ENCODE data around the gene ZNF648.

Gene ZNF648

GRCh38 chr1:182086136-182086535 lies 24.6 kb upstream of the ZNF648 start:
- Mint-ChIP-seq H3K36me3 (no peaks in the 10 kb centered on the region), H3K27ac (peak overlapping the region; percentile 20), H3K4me1 (peaks cover 25% of the 10 kb centered on the region), H3K9me3 (no peaks in the 10 kb centered on the region), H3K4me3 (no peak overlapping the region)
- DNase-seq (ENCODE audit: low spot score in 2 of 2), result no peak
- ATAC-seq, result no peak

- Mint-ChIP-seq H3K4me3 (no peak overlapping the region), H3K36me3 (no peaks in the 10 kb centered on the region), H3K9me3 (no peaks in the 10 kb centered on the region), H3K27ac (no peak overlapping the region), H3K4me1 (peaks cover 25% of the 10 kb centered on the region)
- no peak for ATAC-seq
- no peak for DNase-seq (ENCODE audit: low spot score in 2 of 2)
Observed at GRCh38 chr1:182085726-182086125, 24.2 kb upstream of the ZNF648 start.

GRCh38 chr1:182084487-182085316 lies 23.2 kb upstream of the ZNF648 start:
- H3K4me3 Mint-ChIP-seq, result no peak overlapping the region
- no peaks in the 10 kb centered on the region for H3K36me3 Mint-ChIP-seq
- peaks cover 25% of the 10 kb centered on the region for H3K4me1 Mint-ChIP-seq
- no peak overlapping the region for H3K27ac Mint-ChIP-seq
- H3K9me3 Mint-ChIP-seq, result no peaks in the 10 kb centered on the region
- DNase-seq (ENCODE audit: low spot score in 2 of 2), result peak; percentile 75 to 92
- peak; percentile 87 for ATAC-seq

DNA sequence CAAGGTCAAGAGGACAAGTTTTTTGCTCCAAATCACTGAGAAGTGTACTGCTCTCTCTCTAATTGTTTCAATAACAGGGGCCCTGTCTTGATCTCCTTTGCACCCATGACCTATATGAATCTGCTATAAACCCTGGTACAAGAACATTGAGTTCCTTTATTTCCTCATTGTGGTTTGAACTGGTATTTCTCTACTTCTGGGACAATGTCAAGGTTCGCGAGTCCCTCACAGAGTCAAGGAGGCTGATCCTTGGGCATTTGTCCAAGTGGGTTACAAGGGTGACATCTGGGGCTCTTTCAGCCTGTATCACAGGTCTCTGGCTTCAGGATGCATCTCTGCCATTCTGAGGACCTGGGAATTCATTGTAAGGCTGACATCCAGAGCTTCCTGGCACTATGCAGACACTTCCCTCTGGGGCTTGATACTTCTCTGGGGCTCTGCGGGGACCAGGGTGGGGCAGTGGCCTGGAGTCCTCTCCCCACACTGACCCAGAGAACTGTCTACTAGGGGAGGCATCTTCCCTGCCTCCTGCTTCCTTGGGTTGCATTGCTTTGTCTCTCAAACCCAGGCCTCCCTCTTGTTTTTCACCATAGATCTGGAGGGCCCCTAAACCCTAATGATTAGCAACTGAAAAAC lies 22.5 kb upstream of the ZNF648 start:
- H3K27ac Mint-ChIP-seq, result no peak overlapping the region
- H3K36me3 Mint-ChIP-seq, result no peaks in the 10 kb centered on the region
- peaks cover 25% of the 10 kb centered on the region for H3K4me1 Mint-ChIP-seq
- ATAC-seq, result no peak
- no peaks in the 10 kb centered on the region for H3K9me3 Mint-ChIP-seq
- DNase-seq (ENCODE audit: low spot score in 2 of 2), result no peak
- no peak overlapping the region for H3K4me3 Mint-ChIP-seq

GRCh38 chr1:182080955-182081582 lies 19.6 kb upstream of the ZNF648 start:
- ATAC-seq, result no peak

GRCh38 chr1:182080040-182080439 lies 18.5 kb upstream of the ZNF648 start:
- DNase-seq (ENCODE audit: low spot score in 2 of 2) (no peak), ATAC-seq (no peak)
- Mint-ChIP-seq H3K9me3 (no peaks in the 10 kb centered on the region), H3K4me1 (peaks cover 6% of the 10 kb centered on the region), H3K4me3 (no peak overlapping the region), H3K27ac (no peak overlapping the region), H3K36me3 (no peaks in the 10 kb centered on the region)

More at GRCh38 chr1:182080955-182081582, 19.6 kb upstream of the ZNF648 start:
- Mint-ChIP-seq H3K9me3 (no peaks in the 10 kb centered on the region), H3K27ac (no peak overlapping the region), H3K36me3 (no peaks in the 10 kb centered on the region), H3K4me1 (peaks cover 8% of the 10 kb centered on the region), H3K4me3 (no peak overlapping the region)
- DNase-seq (ENCODE audit: low spot score in 2 of 2), result no peak

- Mint-ChIP-seq H3K4me3 (no peak overlapping the region), H3K36me3 (no peaks in the 10 kb centered on the region), H3K4me1 (no peaks in the 10 kb centered on the region), H3K9me3 (no peaks in the 10 kb centered on the region), H3K27ac (no peak overlapping the region)
- DNase-seq (ENCODE audit: low spot score in 2 of 2), result no peak
- ATAC-seq, result no peak
Observed at GRCh38 chr1:182071924-182072323, 10.4 kb upstream of the ZNF648 start.

GRCh38 chr1:182069028-182069466 lies 7.5 kb upstream of the ZNF648 start:
- Mint-ChIP-seq H3K9me3 (no peaks in the 10 kb centered on the region), H3K27ac (no peak overlapping the region), H3K4me3 (no peak overlapping the region), H3K36me3 (no peaks in the 10 kb centered on the region), H3K4me1 (no peaks in the 10 kb centered on the region)
- ATAC-seq, result peak; percentile 66
- DNase-seq (ENCODE audit: low spot score in 2 of 2), result peak in 1 of 2 donors; percentile 29

DNA sequence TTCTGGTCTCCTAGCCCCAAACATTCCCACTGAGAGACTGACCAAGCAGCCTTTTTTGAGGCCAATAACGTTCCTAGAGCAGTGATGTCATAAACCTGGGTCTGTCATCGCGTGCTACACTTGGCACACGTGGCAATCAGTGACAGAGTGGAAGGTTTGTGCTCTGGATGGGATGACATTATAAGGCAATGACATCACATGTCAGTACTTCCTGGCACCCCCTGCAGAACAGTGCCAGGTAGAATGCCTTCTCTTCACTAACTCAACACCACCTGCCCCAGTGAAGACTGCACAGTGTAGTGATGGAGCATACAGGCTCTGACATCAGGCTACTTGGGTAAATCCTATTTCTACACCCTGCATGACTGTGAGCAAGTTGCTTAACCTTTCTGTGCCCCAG lies 5.4 kb upstream of the ZNF648 start:
- Mint-ChIP-seq H3K4me3 (no peak overlapping the region), H3K9me3 (no peaks in the 10 kb centered on the region), H3K4me1 (no peaks in the 10 kb centered on the region), H3K27ac (no peak overlapping the region), H3K36me3 (no peaks in the 10 kb centered on the region)
- no peak for DNase-seq (ENCODE audit: low spot score in 2 of 2)
- no peak for ATAC-seq

DNA sequence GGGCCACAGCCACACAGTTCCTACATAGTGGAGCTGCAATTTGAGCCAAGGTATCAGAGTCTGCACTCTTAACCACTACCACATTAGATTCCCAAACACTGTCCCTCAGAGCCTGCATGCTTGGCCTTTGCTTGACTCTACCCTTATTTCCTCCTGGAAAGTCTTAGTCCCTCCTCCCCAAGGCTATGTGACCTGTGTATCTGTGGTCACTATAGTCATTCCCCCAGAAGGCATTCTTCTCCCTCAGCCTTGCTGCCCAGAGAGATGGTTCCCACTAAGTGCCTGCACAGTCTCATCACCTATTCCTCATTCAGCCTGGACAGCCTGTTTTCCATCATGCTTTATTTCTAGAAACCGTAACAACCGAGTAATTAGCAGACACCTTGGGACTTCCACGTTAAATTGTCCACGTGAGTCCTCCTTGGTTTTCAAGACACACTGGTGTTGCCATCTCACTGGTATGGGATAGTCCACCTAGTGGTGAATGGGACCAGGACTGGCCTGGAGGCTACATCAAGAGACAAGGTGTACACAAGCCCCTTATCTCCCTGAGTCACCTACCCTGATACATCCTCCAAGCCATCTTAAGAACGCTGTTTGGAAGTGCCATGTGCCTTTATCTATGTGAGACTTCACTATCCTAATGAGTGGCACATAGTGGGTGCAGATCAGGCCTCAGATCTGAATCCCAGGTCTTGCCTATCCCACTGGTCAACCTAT lies 3.8 kb upstream of the ZNF648 start:
- no peaks in the 10 kb centered on the region for H3K36me3 Mint-ChIP-seq
- DNase-seq (ENCODE audit: low spot score in 2 of 2) (no peak), ATAC-seq (no peak)
- H3K4me3 Mint-ChIP-seq, result no peak overlapping the region
- no peaks in the 10 kb centered on the region for H3K9me3 Mint-ChIP-seq
- no peak overlapping the region for H3K27ac Mint-ChIP-seq
- H3K4me1 Mint-ChIP-seq, result no peaks in the 10 kb centered on the region

DNA sequence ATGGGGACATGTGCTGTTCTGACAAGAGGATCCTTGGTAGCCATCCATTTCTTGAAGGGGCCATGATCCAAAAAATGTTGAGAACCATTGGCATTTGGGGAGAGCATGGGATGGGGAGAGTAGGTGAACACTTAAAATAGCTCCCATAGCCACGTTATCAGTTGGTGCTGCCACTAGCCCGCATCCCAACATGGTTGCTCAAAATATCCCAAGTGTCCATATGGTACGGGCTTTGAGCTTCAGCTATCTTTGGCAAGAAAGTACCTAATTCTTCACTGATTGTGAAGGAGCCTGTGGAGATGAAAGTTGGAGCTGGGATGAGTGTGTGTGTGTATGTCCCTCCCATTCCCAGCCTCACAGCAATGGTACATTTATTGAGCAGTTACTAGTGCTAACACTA lies 3.1 kb upstream of the ZNF648 start:
- DNase-seq (ENCODE audit: low spot score in 2 of 2) (no peak), ATAC-seq (no peak)
- no peak overlapping the region for H3K27ac Mint-ChIP-seq
- no peaks in the 10 kb centered on the region for H3K36me3 Mint-ChIP-seq
- H3K4me1 Mint-ChIP-seq, result no peaks in the 10 kb centered on the region
- no peaks in the 10 kb centered on the region for H3K9me3 Mint-ChIP-seq
- no peak overlapping the region for H3K4me3 Mint-ChIP-seq

DNA sequence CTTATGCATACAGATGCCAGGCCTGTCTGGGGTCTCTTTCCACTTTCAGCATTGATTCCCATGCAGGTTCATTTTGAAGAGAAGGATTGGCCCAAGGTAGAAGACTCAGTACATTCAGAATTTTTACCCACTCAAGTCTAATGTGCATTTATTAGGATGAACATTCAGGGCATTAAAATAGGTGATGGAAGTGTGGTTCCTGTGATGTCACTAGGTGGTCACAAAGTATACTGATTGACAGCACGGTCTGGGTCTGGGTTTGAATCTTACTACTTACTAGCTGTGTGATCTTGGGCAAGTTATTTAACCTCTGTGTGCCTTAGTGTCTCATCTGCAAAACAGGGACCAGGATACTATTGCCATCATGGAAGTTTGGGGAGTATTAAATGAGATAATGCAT lies 711 bp upstream of the ZNF648 start:
- Mint-ChIP-seq H3K36me3 (no peaks in the 10 kb centered on the region), H3K4me1 (no peaks in the 10 kb centered on the region), H3K9me3 (no peaks in the 10 kb centered on the region), H3K4me3 (no peak overlapping the region), H3K27ac (no peak overlapping the region)
- ATAC-seq, result no peak
- DNase-seq (ENCODE audit: low spot score in 2 of 2), result no peak

GRCh38 chr1:182060877-182061276 lies 635 bp downstream of the ZNF648 start:
- H3K36me3 Mint-ChIP-seq, result no peaks in the 10 kb centered on the region
- H3K4me3 Mint-ChIP-seq, result no peak overlapping the region
- DNase-seq (ENCODE audit: low spot score in 2 of 2) (no peak), ATAC-seq (no peak)
- no peaks in the 10 kb centered on the region for H3K4me1 Mint-ChIP-seq
- H3K27ac Mint-ChIP-seq, result no peak overlapping the region
- H3K9me3 Mint-ChIP-seq, result no peaks in the 10 kb centered on the region

GRCh38 chr1:182059936-182060335 lies 1.6 kb downstream of the ZNF648 start:
- DNase-seq (ENCODE audit: low spot score in 2 of 2) (no peak), ATAC-seq (no peak)
- no peak overlapping the region for H3K27ac Mint-ChIP-seq
- H3K9me3 Mint-ChIP-seq, result no peaks in the 10 kb centered on the region
- H3K36me3 Mint-ChIP-seq, result no peaks in the 10 kb centered on the region
- H3K4me3 Mint-ChIP-seq, result no peak overlapping the region
- H3K4me1 Mint-ChIP-seq, result no peaks in the 10 kb centered on the region

DNA sequence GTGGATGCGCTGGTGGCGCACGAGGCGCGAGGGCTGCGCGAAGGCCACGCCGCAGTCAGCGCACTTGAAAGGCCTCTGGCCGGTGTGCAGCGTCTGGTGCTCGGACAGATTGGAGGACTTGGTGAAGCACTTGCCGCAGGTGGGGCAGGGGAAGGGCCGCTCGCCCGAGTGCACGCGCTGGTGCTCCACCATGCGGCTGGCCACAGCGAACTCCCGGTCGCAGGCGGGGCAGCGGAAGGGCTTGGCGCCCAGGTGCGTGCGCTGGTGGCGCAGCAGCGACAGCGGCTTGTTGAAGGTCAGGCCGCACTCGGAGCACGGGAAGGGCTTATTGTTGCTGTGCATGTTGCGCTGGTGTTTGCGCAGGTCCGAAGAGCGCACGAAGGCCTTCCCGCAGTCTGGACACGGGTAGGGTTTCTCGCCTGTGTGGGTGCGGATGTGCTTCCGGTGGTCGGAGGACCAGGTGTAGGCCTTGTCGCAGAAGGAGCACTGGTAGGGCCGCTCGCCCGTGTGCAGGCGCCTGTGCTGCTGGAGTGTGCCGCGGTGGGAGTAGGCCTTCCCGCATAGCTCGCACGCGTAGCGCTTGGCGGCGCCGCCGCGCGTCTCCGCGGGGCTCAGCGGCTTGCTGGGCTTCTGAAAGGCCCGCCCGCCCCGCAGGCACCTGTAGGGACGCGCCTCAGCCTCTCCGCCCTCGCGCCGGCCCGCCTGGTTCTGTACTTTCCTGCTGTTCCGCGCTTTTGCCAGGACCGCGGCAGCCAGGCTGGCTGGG lies 4.7 kb downstream of the ZNF648 start:
- Mint-ChIP-seq H3K4me3 (no peak overlapping the region), H3K36me3 (no peaks in the 10 kb centered on the region)

More for the DNA sequence above, 4.7 kb downstream of the ZNF648 start:
- no peak overlapping the region for H3K27ac Mint-ChIP-seq
- H3K4me1 Mint-ChIP-seq, result no peaks in the 10 kb centered on the region
- no peak for ATAC-seq
- no peaks in the 10 kb centered on the region for H3K9me3 Mint-ChIP-seq
- DNase-seq (ENCODE audit: low spot score in 2 of 2), result no peak
